ENCODE measurements around the gene HS6ST1. TPM values are rescaled to one million over a fixed set of nuclear protein-coding genes. Genes with fewer than 3 reads are reported as not detected.

The HS6ST1 gene
- total RNA-seq, 4 donors from 2014 or later, result 16.1 to 38.6 (median 26.5) TPM

DNA sequence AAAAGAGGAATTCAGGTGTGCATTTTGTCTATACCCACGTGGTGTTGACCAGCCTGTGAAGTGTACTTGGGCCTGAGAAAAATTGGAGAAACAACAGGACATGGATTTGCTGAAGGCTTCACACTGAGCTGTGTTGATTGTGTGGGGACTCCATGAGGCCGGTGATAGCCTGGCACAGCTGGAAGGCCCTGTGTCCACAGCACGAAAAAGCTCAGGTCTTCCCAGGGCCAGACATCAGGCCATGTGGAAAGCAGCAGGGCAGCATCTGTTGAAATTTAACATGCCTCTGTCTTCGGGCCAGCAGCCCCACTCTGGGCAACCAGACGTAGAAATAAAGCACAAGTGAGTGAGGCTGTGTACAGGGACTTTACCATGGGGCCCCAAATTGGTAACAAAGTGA, 84.1 kb downstream of the HS6ST1 start:
- H3K27ac ChIP-seq, result no peak overlapping the region
- H3K4me1 ChIP-seq, result peaks cover 0 to 11% (median 8%) of the 10 kb centered on the region in 4 donors
- H3K36me3 ChIP-seq, result no peaks in the 10 kb centered on the region
- no peak for DNase-seq
- no peaks in the 10 kb centered on the region for H3K9me3 ChIP-seq
- no peaks in the 10 kb centered on the region for H3K27me3 ChIP-seq
- WGBS, 2 donors (ENCODE audit: low coverage in 1 of 2), result 86 to 87% methylated on average over 3 to 5 of the region's 5 CpGs
- no peak overlapping the region for H3K4me3 ChIP-seq
- in situ Hi-C loops (cut with MboI; ENCODE audit: low pct_ligation_motif_present in 1 of 4, low pct_unique_long_range_greater_than_20kb in 1 of 4, low sequenced_read_pairs in 3 of 4) (loop anchor here in 1 of 4 donors (10.0 kb wide), 1 partner anchor 60 kb away; no protein-coding TSS in a partner anchor), intact Hi-C loops (cut with DNase I; ENCODE audit: low total_unique reads) (loop anchor here (5.0 to 10.0 kb wide), 2 partner anchors 57 to 80 kb away; partner anchors contain the start of gene HS6ST1)
- TF ChIP-seq, protein P1, sequence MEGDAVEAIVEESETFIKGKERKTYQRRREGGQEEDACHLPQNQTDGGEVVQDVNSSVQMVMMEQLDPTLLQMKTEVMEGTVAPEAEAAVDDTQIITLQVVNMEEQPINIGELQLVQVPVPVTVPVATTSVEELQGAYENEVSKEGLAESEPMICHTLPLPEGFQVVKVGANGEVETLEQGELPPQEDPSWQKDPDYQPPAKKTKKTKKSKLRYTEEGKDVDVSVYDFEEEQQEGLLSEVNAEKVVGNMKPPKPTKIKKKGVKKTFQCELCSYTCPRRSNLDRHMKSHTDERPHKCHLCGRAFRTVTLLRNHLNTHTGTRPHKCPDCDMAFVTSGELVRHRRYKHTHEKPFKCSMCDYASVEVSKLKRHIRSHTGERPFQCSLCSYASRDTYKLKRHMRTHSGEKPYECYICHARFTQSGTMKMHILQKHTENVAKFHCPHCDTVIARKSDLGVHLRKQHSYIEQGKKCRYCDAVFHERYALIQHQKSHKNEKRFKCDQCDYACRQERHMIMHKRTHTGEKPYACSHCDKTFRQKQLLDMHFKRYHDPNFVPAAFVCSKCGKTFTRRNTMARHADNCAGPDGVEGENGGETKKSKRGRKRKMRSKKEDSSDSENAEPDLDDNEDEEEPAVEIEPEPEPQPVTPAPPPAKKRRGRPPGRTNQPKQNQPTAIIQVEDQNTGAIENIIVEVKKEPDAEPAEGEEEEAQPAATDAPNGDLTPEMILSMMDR (IDR thresholded peaks at IDR 0.05), result no peak
- TF ChIP-seq EP300 (IDR thresholded peaks at IDR 0.05; ENCODE audit: low read depth), result no peak
- TF ChIP-seq POLR2AphosphoS5 (IDR thresholded peaks at IDR 0.05), result no peak
- TF ChIP-seq POLR2A (IDR thresholded peaks at IDR 0.05), result no peak

DNA sequence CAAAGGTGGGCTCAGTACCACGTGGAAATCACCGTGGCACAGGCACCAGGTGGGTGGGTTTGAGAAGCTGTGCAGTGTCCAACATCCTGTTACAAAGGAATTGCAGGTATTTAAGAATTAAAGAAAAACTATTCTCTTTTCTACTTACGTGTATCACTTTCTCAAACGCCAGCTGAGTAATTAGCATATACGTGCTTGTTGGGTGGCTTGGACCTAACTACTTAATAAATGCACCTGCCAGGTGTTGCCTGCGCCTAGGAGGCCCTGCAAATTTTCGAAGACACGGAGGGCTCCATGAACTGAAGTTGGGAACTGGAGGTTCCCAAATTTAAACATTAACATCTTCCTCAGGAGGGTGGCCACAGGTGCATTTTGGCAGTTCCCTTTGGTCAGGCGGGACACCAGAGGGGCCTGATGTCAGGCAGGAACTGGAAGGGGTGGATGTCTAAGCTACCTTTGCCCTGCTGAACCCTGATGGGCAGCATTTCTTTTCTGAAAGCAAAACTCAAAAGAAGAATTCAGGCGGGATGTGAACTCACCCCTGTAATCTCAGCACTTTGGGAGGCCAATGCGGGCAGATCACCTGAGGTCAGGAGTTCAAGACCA, 84.8 kb downstream of the HS6ST1 start:
- Histone ChIP-seq H3K36me3 (no peaks in the 10 kb centered on the region), H3K4me3 (peak overlapping the region in 2 of 4 donors; percentile 59 to 82), H3K4me1 (peaks cover 0 to 19% (median 8%) of the 10 kb centered on the region in 4 donors), H3K27me3 (no peaks in the 10 kb centered on the region), H3K27ac (peak overlapping the region in 1 of 4 donors; percentile 84), H3K9me3 (no peaks in the 10 kb centered on the region)
- in situ Hi-C loops (cut with MboI; ENCODE audit: low pct_ligation_motif_present in 1 of 4, low pct_unique_long_range_greater_than_20kb in 1 of 4, low sequenced_read_pairs in 3 of 4) (loop anchor here in 1 of 4 donors (10.0 kb wide), 1 partner anchor 59 kb away; no protein-coding TSS in a partner anchor), intact Hi-C loops (cut with DNase I; ENCODE audit: low total_unique reads) (loop anchor here (5.0 to 10.0 kb wide), 2 partner anchors 57 to 81 kb away; partner anchors contain the start of gene HS6ST1)
- TF ChIP-seq, protein P1 (IDR thresholded peaks at IDR 0.05), result peak in 2 of 5 experiments; percentile 18 to 20
- no peak for TF ChIP-seq POLR2A (IDR thresholded peaks at IDR 0.05)
- no peak for TF ChIP-seq POLR2AphosphoS5 (IDR thresholded peaks at IDR 0.05)
- TF ChIP-seq EP300 (IDR thresholded peaks at IDR 0.05; ENCODE audit: low read depth), result no peak
- DNase-seq, result no peak
- 33 to 58% methylated on average over 5 to 11 of the region's 11 CpGs for WGBS, 2 donors (ENCODE audit: low coverage in 1 of 2)

GRCh38 chr2:128232965-128233789, 85.5 kb downstream of the HS6ST1 start:
- H3K4me3 ChIP-seq, result peak overlapping the region; percentile 45 to 82 (median 59)
- 0% methylated on average over 74 of the region's 84 CpGs; no CpG with 5 or more reads in 1 of the 2 donors for WGBS, 2 donors (ENCODE audit: low coverage in 1 of 2)
- intact Hi-C loops (cut with DNase I; ENCODE audit: low total_unique reads) (loop anchor here (5.0 to 10.0 kb wide), 2 partner anchors 56 to 82 kb away; partner anchors contain the start of gene HS6ST1), in situ Hi-C loops (cut with MboI; ENCODE audit: low pct_ligation_motif_present in 1 of 4, low pct_unique_long_range_greater_than_20kb in 1 of 4, low sequenced_read_pairs in 3 of 4) (loop anchor here in 1 of 4 donors (10.0 kb wide), 1 partner anchor 58 kb away; no protein-coding TSS in a partner anchor)
- H3K27me3 ChIP-seq, result no peaks in the 10 kb centered on the region
- H3K36me3 ChIP-seq, result no peaks in the 10 kb centered on the region
- TF ChIP-seq, protein P1 (IDR thresholded peaks at IDR 0.05), result peak; percentile 87 to 92 (median 91)
- peak; percentile 54 for TF ChIP-seq POLR2A (IDR thresholded peaks at IDR 0.05)
- no peak for TF ChIP-seq EP300 (IDR thresholded peaks at IDR 0.05; ENCODE audit: low read depth)
- TF ChIP-seq POLR2AphosphoS5 (IDR thresholded peaks at IDR 0.05), result peak in 2 of 3 donors; percentile 7 to 51
- H3K4me1 ChIP-seq, result peaks cover 0 to 25% (median 8%) of the 10 kb centered on the region in 4 donors
- DNase-seq, result peak; percentile 92
- peak overlapping the region; percentile 76 to 84 (median 83) for H3K27ac ChIP-seq
- no peaks in the 10 kb centered on the region for H3K9me3 ChIP-seq

- H3K9me3 ChIP-seq, result no peaks in the 10 kb centered on the region
- peak in 2 of 3 donors; percentile 27 to 33 for TF ChIP-seq POLR2AphosphoS5 (IDR thresholded peaks at IDR 0.05)
- no peak for TF ChIP-seq POLR2A (IDR thresholded peaks at IDR 0.05)
- no peaks in the 10 kb centered on the region for H3K27me3 ChIP-seq
- DNase-seq, result no peak
- H3K36me3 ChIP-seq, result no peaks in the 10 kb centered on the region
- H3K27ac ChIP-seq, result no peak overlapping the region
- H3K4me3 ChIP-seq, result no peak overlapping the region
- H3K4me1 ChIP-seq, result peaks cover 0 to 25% (median 8%) of the 10 kb centered on the region in 4 donors
- in situ Hi-C loops (cut with MboI; ENCODE audit: low pct_ligation_motif_present in 1 of 4, low pct_unique_long_range_greater_than_20kb in 1 of 4, low sequenced_read_pairs in 3 of 4), result no loop called here
- intact Hi-C loops (cut with DNase I; ENCODE audit: low total_unique reads), result no loop called here
Measured at GRCh38 chr2:128228894-128229293, 89.8 kb downstream of the HS6ST1 start.
